ENCODE data around the gene STARD7. TPM values are rescaled to one million over a fixed set of nuclear protein-coding genes. Genes with fewer than 3 reads are reported as not detected.
"Not testable (repeated sequence)": the region's sequence is repeated elsewhere in the genome, so short reads cannot be mapped to it uniquely, and the experiment has no call there.

STARD7 gene, protein sequence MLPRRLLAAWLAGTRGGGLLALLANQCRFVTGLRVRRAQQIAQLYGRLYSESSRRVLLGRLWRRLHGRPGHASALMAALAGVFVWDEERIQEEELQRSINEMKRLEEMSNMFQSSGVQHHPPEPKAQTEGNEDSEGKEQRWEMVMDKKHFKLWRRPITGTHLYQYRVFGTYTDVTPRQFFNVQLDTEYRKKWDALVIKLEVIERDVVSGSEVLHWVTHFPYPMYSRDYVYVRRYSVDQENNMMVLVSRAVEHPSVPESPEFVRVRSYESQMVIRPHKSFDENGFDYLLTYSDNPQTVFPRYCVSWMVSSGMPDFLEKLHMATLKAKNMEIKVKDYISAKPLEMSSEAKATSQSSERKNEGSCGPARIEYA
- 100 to 1,000 TPM; 139 to 143 TPM for total RNA-seq

DNA sequence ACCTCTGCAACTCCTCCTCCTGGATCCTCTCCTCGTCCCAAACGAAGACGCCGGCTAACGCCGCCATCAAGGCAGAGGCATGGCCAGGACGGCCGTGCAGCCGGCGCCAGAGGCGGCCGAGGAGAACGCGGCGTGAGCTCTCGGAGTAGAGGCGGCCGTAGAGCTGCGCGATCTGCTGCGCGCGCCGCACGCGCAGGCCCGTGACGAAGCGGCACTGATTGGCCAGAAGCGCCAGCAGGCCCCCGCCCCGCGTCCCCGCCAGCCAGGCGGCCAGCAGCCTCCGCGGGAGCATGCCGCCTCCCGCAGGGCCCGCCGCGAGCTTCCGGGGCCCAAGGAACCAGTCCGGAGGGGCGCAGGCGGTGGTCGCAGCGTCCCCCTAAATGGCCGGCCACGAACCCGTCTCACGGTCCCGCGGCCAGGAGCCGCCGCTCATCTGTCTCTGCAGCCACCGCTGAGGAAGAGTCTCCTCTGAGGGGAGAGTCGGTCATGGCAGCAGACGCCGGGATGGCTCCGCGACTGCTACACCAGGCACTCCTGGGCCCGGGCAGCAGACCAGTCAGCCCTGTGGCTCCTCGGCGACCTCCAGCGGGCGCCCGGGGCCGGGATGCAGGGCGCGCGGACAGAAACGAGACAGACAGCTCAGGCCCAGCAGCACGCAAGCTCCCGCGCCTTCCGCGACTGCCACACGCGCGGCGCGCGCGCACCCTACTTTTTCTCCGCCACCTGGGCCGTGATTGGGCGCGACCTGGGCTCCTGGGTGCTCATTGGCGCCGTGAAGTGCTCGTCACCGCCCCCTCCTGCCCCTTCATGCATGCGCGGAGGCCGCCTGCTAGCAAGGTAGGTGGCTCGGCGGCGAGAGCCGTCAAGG, at the start of gene STARD7:
Gene STARD7 (minus strand): TSS at position 685 of the 868 bp plus-strand sequence. CDS start 393 bp downstream, at position 292.
- no peaks in the 10 kb centered on the region for H3K9me3 Mint-ChIP-seq (ENCODE audit: insufficient read depth)
- peak within 1 kb of the TSS; percentile 87 for H3K4me3 Mint-ChIP-seq
- H3K27me3 Mint-ChIP-seq (ENCODE audit: low read depth), result no peaks in the 10 kb centered on the region
- ChIA-PET CTCF (interaction anchor here (0.6 to 3.1 kb wide), 16 partner anchors 9 to 216 kb away, joined by 3 to 20 read pairs (median 4); partner anchors contain the start of genes ADRA2B, ANKRD36C and ASTL), POLR2A (interaction anchor here (0.6 to 3.2 kb wide), 29 partner anchors 9 to 330 kb away, joined by 3 to 17 read pairs (median 4); partner anchors contain the start of genes ASTL, CIAO1, DUSP2 and NCAPH)
- peaks cover 55% of the 10 kb centered on the region for H3K4me1 Mint-ChIP-seq (ENCODE audit: low read depth)
- peak; percentile 92 for ATAC-seq
- peaks cover 32% of the 10 kb centered on the region for H3K36me3 Mint-ChIP-seq (ENCODE audit: low read depth)
- peak within 1 kb of the TSS; percentile 86 for H3K27ac Mint-ChIP-seq
- DNase-seq, result peak; percentile 98

DNA sequence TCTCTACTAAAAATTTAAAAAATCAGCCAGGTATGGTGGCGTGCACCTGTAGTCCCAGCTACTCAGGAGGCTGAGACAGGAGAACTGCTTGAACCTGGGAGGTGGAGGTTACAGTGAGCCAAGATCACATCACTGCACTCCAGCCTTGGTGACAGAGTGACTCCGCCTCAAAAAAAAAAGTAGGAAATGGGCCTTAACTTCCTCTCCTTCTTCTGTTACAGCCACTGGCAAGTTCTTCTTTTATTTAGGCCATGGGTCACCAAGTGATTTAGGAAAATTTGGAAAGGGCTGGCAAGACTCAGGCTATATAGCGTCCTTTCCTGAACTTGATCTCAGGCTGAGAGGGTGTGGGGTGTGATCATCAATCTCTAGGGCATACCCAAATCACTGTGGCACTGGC, 49.1 kb upstream of the STARD7 start:
- POLR2A ChIA-PET; H3K9me3 Mint-ChIP-seq (ENCODE audit: insufficient read depth); H3K4me3 Mint-ChIP-seq; ATAC-seq; DNase-seq; H3K27me3 Mint-ChIP-seq (ENCODE audit: low read depth): not testable (repeated sequence)
- H3K4me1 Mint-ChIP-seq (ENCODE audit: low read depth), result peaks cover 66% of the 10 kb centered on the region
- H3K36me3 Mint-ChIP-seq (ENCODE audit: low read depth), result peaks cover 55% of the 10 kb centered on the region
- CTCF ChIA-PET, result interaction anchor here (5.5 kb wide), 1 partner anchor 8 kb away, joined by 26 read pairs; the partner anchor contains the start of genes CIAO1 and TMEM127
- H3K27ac Mint-ChIP-seq, result peak overlapping the region; percentile 74

DNA sequence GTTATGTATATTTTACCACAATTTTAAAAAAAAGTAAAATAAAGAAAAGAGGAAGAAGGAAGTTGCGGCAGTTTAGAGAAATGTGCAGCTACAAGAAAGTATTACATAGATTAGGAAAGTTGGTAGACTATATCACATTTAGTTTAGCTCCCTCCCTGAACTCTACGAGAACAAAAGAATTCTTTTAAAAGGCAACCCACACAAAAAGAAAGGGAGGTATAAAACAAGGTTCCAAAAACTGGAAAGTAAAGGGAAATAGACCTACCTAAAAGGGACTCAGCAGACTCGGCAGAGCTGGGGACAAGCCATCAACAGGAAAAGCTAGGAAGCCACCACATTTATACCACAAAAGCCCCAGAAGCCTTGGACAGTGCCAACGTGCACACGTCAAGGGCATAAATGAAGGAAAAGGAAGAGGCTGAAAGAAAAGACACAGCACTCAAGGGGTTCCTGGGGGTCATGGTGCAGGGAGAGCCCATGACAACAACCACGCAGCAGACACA, 48.0 kb upstream of the STARD7 start:
- POLR2A ChIA-PET, result interaction anchor here (2.6 kb wide), 1 partner anchor 48 kb away, joined by 10 read pairs; the partner anchor contains the start of gene STARD7
- CTCF ChIA-PET, result interaction anchor here (1.4 to 5.5 kb wide), 2 partner anchors 9 to 64 kb away, joined by 3 to 26 read pairs; partner anchors contain the start of genes CIAO1 and TMEM127
- peak overlapping the region; percentile 74 for H3K27ac Mint-ChIP-seq
- no peaks in the 10 kb centered on the region for H3K27me3 Mint-ChIP-seq (ENCODE audit: low read depth)
- peaks cover 67% of the 10 kb centered on the region for H3K4me1 Mint-ChIP-seq (ENCODE audit: low read depth)
- no peak for DNase-seq
- H3K36me3 Mint-ChIP-seq (ENCODE audit: low read depth), result peaks cover 57% of the 10 kb centered on the region
- ATAC-seq, result no peak
- no peaks in the 10 kb centered on the region for H3K9me3 Mint-ChIP-seq (ENCODE audit: insufficient read depth)
- H3K4me3 Mint-ChIP-seq, result peak overlapping the region; percentile 27

DNA sequence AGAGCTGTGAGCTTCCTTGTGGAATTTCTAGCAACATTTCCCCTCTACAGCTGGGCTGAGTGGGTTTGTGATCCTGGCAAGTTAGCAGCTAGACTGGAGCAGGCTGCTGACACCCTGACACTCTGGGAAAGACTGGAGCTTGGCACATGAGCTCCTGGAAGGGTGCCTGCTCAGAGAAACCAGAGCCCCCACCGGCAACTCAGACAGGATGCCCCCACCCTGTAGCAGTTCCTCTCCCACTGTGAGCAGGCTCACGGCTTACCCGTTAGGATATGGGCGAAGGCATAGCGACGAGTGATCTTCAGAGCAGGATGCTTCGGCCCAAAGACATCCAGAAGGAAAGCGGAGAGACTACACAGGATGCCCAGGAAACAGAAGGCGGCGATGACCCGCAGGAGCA, 45.9 kb upstream of the STARD7 start:
- CTCF ChIA-PET, result interaction anchor here (0.8 to 5.5 kb wide), 2 partner anchors 11 to 72 kb away, joined by 3 to 26 read pairs; partner anchors contain the start of genes CIAO1 and TMEM127
- POLR2A ChIA-PET, result interaction anchor here (1.5 kb wide), 1 partner anchor 46 kb away, joined by 7 read pairs; the partner anchor contains the start of gene STARD7
- no peak for ATAC-seq

DNA sequence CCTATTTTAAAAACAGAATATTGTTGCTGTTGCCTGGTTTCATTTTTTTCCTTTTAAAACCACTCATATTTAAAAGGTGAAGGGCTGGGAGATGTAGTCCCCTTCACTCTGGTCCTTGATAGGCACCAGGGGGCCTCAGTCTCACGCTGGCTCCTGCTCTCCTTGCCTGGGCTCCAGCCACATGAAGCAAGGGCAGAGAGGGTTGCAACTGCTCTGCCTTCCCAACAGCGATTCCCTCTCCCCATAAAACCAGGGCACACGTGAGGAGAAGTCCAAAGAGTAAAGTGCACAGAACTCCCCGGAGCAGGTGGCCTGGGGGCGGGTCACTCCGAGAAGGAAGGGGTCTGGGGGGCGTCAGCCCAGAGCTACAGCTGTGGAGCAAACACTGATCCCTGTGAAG, 44.4 kb upstream of the STARD7 start:
- Mint-ChIP-seq H3K27me3 (ENCODE audit: low read depth) (no peaks in the 10 kb centered on the region), H3K36me3 (ENCODE audit: low read depth) (peaks cover 53% of the 10 kb centered on the region), H3K4me1 (ENCODE audit: low read depth) (peaks cover 50% of the 10 kb centered on the region), H3K9me3 (ENCODE audit: insufficient read depth) (no peaks in the 10 kb centered on the region), H3K27ac (no peak overlapping the region), H3K4me3 (no peak overlapping the region)
- no peak for ATAC-seq
- DNase-seq, result no peak
- ChIA-PET CTCF (interaction anchor here (5.5 kb wide), 1 partner anchor 13 kb away, joined by 26 read pairs; the partner anchor contains the start of genes CIAO1 and TMEM127), POLR2A (interaction anchor here (1.5 kb wide), 1 partner anchor 44 kb away, joined by 7 read pairs; the partner anchor contains the start of gene STARD7)

More for the DNA sequence above, 45.9 kb upstream of the STARD7 start:
- no peak for DNase-seq
- Mint-ChIP-seq H3K27me3 (ENCODE audit: low read depth) (no peaks in the 10 kb centered on the region), H3K4me3 (no peak overlapping the region), H3K4me1 (ENCODE audit: low read depth) (peaks cover 65% of the 10 kb centered on the region), H3K36me3 (ENCODE audit: low read depth) (peaks cover 59% of the 10 kb centered on the region), H3K27ac (no peak overlapping the region), H3K9me3 (ENCODE audit: insufficient read depth) (no peaks in the 10 kb centered on the region)

DNA sequence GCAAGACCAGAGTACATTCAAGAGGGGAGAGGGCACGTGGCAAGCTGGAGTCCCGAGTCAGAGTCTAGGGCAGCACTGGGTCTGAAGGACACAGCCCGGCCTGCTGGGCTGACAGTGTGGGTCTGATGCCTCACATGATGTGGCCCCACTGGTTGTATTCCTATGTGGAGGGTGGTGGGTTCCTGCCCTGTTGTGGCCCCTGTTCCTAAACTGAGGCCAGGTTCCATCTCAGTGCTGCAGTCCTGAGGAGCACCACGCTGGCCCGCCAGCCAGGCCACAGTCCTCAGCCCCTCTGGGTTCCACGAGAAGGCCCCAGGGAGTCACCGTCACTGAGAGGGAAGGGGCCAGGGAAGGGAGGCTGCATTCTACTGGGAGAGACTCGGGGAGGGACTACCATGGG, 43.9 kb upstream of the STARD7 start:
- H3K27me3 Mint-ChIP-seq (ENCODE audit: low read depth), result no peaks in the 10 kb centered on the region
- peaks cover 53% of the 10 kb centered on the region for H3K36me3 Mint-ChIP-seq (ENCODE audit: low read depth)
- no peak for DNase-seq
- peak overlapping the region; percentile 43 for H3K27ac Mint-ChIP-seq
- H3K4me1 Mint-ChIP-seq (ENCODE audit: low read depth), result peaks cover 51% of the 10 kb centered on the region
- H3K9me3 Mint-ChIP-seq (ENCODE audit: insufficient read depth), result no peaks in the 10 kb centered on the region
- CTCF ChIA-PET, result interaction anchor here (5.5 kb wide), 1 partner anchor 13 kb away, joined by 26 read pairs; the partner anchor contains the start of genes CIAO1 and TMEM127
- no peak overlapping the region for H3K4me3 Mint-ChIP-seq
- no peak for ATAC-seq
- POLR2A ChIA-PET, result no interaction called here

DNA sequence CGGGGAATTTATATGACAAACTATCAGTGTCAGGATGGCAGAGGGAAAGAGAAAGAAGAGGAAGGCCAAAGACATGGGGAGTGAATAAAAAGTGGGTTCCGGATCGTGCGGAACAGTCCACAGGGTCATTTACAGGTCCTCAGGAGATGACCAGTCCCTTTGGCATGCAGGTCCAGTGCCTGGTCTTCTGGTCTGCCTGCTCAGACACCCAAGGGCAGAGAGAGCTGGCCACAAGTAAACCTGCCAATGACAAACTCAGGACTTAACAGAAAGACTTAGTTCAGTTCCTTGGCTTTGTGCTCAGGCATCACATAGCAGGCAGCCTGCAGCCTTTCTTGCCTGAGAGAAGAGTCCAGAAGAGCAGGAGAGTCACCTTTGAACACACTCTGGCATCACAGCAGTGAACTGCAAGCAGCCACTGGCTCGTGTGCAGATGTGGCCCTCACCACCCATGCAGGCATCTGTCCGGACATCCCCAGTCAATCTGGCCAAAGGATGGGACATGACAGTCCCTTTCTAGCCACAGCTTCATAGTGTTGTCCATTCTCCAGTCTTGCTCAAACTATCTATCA, 43.2 kb upstream of the STARD7 start:
- H3K4me3 Mint-ChIP-seq, result no peak overlapping the region
- ATAC-seq (no peak), DNase-seq (no peak)
- H3K4me1 Mint-ChIP-seq (ENCODE audit: low read depth), result peaks cover 49% of the 10 kb centered on the region
- H3K27me3 Mint-ChIP-seq (ENCODE audit: low read depth), result no peaks in the 10 kb centered on the region
- peaks cover 55% of the 10 kb centered on the region for H3K36me3 Mint-ChIP-seq (ENCODE audit: low read depth)
- H3K9me3 Mint-ChIP-seq (ENCODE audit: insufficient read depth), result no peaks in the 10 kb centered on the region
- CTCF ChIA-PET, result no interaction called here
- POLR2A ChIA-PET, result no interaction called here
- peak overlapping the region; percentile 66 for H3K27ac Mint-ChIP-seq

DNA sequence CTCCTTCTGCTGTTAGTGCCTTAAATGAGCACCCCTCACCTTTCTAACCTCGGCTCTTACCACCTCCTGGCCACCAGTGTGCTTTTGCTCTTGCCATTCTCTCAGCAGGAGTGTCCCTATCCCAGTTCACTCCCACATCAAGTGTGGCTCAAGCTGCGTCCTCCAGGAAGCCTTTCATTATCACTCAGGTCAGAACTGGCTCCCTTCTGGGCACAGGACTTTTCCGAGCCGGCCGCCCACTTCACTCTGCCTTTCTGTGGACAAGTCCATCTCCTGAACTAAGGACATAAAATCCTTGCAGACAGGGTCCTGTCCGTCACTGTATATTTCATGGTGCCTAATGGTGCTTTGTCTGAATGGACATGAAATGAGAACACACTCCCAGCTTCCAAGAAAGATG, 41.6 kb upstream of the STARD7 start:
- no peaks in the 10 kb centered on the region for H3K27me3 Mint-ChIP-seq (ENCODE audit: low read depth)
- H3K4me3 Mint-ChIP-seq, result no peak overlapping the region
- ChIA-PET POLR2A (interaction anchor here (1.3 kb wide), 1 partner anchor 42 kb away, joined by 3 read pairs; the partner anchor contains the start of gene STARD7), CTCF (interaction anchor here (1.8 kb wide), 1 partner anchor 15 kb away, joined by 4 read pairs; no protein-coding TSS in a partner anchor)
- DNase-seq (no peak), ATAC-seq (no peak)
- H3K27ac Mint-ChIP-seq, result peak overlapping the region; percentile 2
- peaks cover 55% of the 10 kb centered on the region for H3K4me1 Mint-ChIP-seq (ENCODE audit: low read depth)
- H3K9me3 Mint-ChIP-seq (ENCODE audit: insufficient read depth), result no peaks in the 10 kb centered on the region
- H3K36me3 Mint-ChIP-seq (ENCODE audit: low read depth), result peaks cover 57% of the 10 kb centered on the region

DNA sequence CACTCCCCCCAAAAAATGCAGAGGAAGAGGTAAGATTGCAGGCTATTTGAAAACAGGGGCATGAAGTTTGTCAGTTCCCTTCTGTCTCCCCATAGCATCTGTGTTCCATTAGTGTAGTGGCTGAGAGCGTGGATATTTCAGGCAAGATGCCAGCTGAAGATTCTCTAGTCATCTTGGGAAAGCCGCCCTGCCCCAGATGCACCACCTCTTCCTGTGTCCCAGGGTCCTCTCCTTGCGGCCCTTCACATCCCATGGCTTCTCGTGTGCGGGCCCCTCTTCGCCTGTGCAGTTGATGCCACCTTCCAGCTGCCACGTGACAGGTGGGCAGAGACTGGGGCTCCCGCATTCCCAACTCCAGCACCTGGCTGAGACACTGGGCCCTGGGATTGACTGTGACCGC, 41.0 kb upstream of the STARD7 start:
- Mint-ChIP-seq H3K36me3 (ENCODE audit: low read depth) (peaks cover 56% of the 10 kb centered on the region), H3K27ac (no peak overlapping the region), H3K27me3 (ENCODE audit: low read depth) (no peaks in the 10 kb centered on the region), H3K4me1 (ENCODE audit: low read depth) (peaks cover 53% of the 10 kb centered on the region), H3K9me3 (ENCODE audit: insufficient read depth) (no peaks in the 10 kb centered on the region), H3K4me3 (no peak overlapping the region)
- DNase-seq (no peak), ATAC-seq (no peak)
- CTCF ChIA-PET, result interaction anchor here (1.8 kb wide), 1 partner anchor 15 kb away, joined by 4 read pairs; no protein-coding TSS in a partner anchor
- POLR2A ChIA-PET, result interaction anchor here (1.3 kb wide), 1 partner anchor 41 kb away, joined by 3 read pairs; the partner anchor contains the start of gene STARD7

DNA sequence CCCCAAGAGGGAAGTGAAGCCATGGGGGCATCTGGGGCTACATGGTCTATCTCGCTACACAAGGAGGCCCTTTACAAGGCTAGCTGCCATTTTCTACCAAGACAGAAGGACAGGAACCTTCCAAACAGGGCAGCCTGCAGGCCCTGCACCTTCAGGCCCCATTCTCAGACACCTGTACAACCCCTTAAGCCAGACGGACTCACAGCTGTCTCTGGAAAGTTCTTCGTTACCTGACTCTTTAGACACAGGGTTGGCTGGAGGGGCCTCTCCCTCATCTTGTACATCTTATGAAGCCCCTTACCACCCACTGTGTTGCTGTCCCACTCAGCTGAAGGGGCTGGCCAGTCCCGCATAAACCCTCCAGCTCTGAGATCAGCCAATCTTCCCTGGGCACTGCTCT, 40.0 kb upstream of the STARD7 start:
- H3K36me3 Mint-ChIP-seq (ENCODE audit: low read depth), result peaks cover 49% of the 10 kb centered on the region
- CTCF ChIA-PET, result no interaction called here
- POLR2A ChIA-PET, result no interaction called here
- H3K9me3 Mint-ChIP-seq (ENCODE audit: insufficient read depth), result no peaks in the 10 kb centered on the region
- no peak overlapping the region for H3K27ac Mint-ChIP-seq
- ATAC-seq, result no peak
- H3K4me3 Mint-ChIP-seq, result no peak overlapping the region
- H3K4me1 Mint-ChIP-seq (ENCODE audit: low read depth), result peaks cover 53% of the 10 kb centered on the region
- no peak for DNase-seq
- H3K27me3 Mint-ChIP-seq (ENCODE audit: low read depth), result no peaks in the 10 kb centered on the region

DNA sequence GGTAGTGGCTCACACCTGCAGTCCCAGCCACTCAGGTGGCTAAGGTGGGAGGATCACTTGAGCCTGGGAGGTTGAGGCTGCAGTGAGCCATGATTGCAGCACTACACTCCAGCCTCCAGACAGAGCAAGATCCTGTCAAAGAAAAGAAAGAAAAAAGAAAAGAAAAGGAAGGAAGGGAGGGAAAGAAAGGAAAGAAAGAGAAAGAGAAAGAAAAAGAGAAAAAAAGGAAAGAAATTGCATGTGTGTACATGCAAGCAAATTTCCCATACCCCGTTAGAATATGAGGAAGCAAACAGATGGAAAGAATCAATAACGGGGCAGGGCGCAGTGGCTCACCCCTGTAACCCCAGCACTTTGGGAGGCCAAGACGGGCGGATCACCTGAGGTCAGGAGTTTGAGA, 39.3 kb upstream of the STARD7 start:
- Mint-ChIP-seq H3K4me3 (no peak overlapping the region), H3K27me3 (ENCODE audit: low read depth) (no peaks in the 10 kb centered on the region), H3K27ac (peak overlapping the region; percentile 35), H3K36me3 (ENCODE audit: low read depth) (peaks cover 46% of the 10 kb centered on the region), H3K9me3 (ENCODE audit: insufficient read depth) (no peaks in the 10 kb centered on the region), H3K4me1 (ENCODE audit: low read depth) (peaks cover 58% of the 10 kb centered on the region)
- ChIA-PET CTCF (interaction anchor here (2.1 kb wide), 1 partner anchor 19 kb away, joined by 5 read pairs; the partner anchor contains the start of gene CIAO1), POLR2A (no interaction called here)
- DNase-seq (no peak), ATAC-seq (no peak)
